CD4-positive, alpha-beta memory T cell (primary cell): Measurements from ENCODE around the gene ULK4. TPM values are rescaled to one million over a fixed set of nuclear protein-coding genes. Genes with fewer than 3 reads are reported as not detected.

Source experiments
- CTCF ChIA-PET: fragments of 350-600 bp; sonication (Branson Sonifier 250); formaldehyde crosslinking; loops from one replicate; lab custom pipeline; 2021; ENCODE audit warnings: inconsistent platforms; ENCODE audit not compliant: partially characterized antibody; lab: Charles Lee
- POLR2A ChIA-PET: fragments of 350-600 bp; sonication (Branson Sonifier 250); formaldehyde crosslinking; loops from one replicate; lab custom pipeline; 2021; ENCODE audit not compliant: partially characterized antibody; lab: Charles Lee
- DNase-seq, 5 donors: peaks; one replicate each; pipeline versions ENCODE4 v3.0.0 to v3.0.0-alpha.2; 2020 to 2022; ENCODE audit warnings: mixed read lengths in 1 of 5
- H3K27ac ChIP-seq: one replicate; pipeline ENCODE4 v1.7.0; 2013; ENCODE audit warnings: low read depth, low read length
- H3K27me3 ChIP-seq: 2 replicates; pipeline ENCODE4 v1.7.0; 2013; ENCODE audit warnings: mild to moderate bottlenecking, low read length, moderate library complexity; ENCODE audit not compliant: insufficient read depth
- H3K36me3 ChIP-seq: 2 replicates; pipeline ENCODE4 v1.7.0; 2013; ENCODE audit warnings: mild to moderate bottlenecking, low read length, moderate library complexity; ENCODE audit not compliant: insufficient read depth
- H3K4me1 ChIP-seq: 2 replicates; pipeline ENCODE4 v1.7.0; 2013; ENCODE audit warnings: mild to moderate bottlenecking, low read length, moderate library complexity; ENCODE audit not compliant: insufficient read depth
- H3K4me3 ChIP-seq, 2 donors: one replicate each; pipeline ENCODE4 v1.7.0; 2013; ENCODE audit warnings: low read length in 2 of 2, mild to moderate bottlenecking in 1 of 2
- H3K9me3 ChIP-seq, 2 donors: one replicate each; pipeline ENCODE4 v1.7.0; 2013; ENCODE audit warnings: low read length in 2 of 2, control low read depth in 1 of 2; ENCODE audit not compliant: control insufficient read depth in 1 of 2
- H3K27ac Mint-ChIP-seq, 7 donors: one replicate each; pipeline ENCODE4 v1.8.0; 2020 to 2021; ENCODE audit warnings: mixed read lengths in 7 of 7, mild to moderate bottlenecking in 6 of 7, inconsistent platforms in 3 of 7, moderate library complexity in 3 of 7
- H3K27me3 Mint-ChIP-seq, 2 donors: one replicate each; pipeline ENCODE4 v1.8.0; 2020 to 2021; ENCODE audit warnings: mixed read lengths in 2 of 2
- H3K36me3 Mint-ChIP-seq, 2 donors: one replicate each; pipeline ENCODE4 v1.8.0; 2020 to 2021; ENCODE audit warnings: mixed read lengths in 2 of 2, inconsistent platforms in 1 of 2, mild to moderate bottlenecking in 1 of 2
- H3K4me1 Mint-ChIP-seq, 4 donors: one replicate each; pipeline ENCODE4 v1.8.0; 2020 to 2021; ENCODE audit warnings: mixed read lengths in 4 of 4, mild to moderate bottlenecking in 1 of 4
- H3K4me3 Mint-ChIP-seq, 8 donors: one replicate each; pipeline ENCODE4 v1.8.0; 2020 to 2021; ENCODE audit warnings: mixed read lengths in 8 of 8, mild to moderate bottlenecking in 7 of 8, moderate library complexity in 6 of 8, inconsistent platforms in 3 of 8
- H3K9me3 Mint-ChIP-seq, 8 donors: one replicate each; pipeline ENCODE4 v1.8.0; 2020 to 2021; ENCODE audit warnings: mixed read lengths in 8 of 8, mild to moderate bottlenecking in 5 of 8, inconsistent platforms in 3 of 8, moderate library complexity in 1 of 8
- intact Hi-C: fragments of 100-400 bp; cut with micrococcal nuclease; formaldehyde crosslinking; loops from one replicate; pipeline ENCODE4 v1.15.1; 2023
- polyA plus RNA-seq, 2 donors: library from polyadenylated mRNA; unstranded; fragments of 300-500 nt; fragmentation: Illumina TruSeq; gene quantifications; one replicate each; pipeline ENCODE4 v1.2.3, GENCODE V29; 2021
- total RNA-seq, 2 experiments: library from RNA; stranded (reverse); gene quantifications; one replicate each; pipeline ENCODE4 v1.2.3, GENCODE V29; 2021

Gene ULK4
- total and polyA plus RNA-seq, 4 experiments from 2014 or later, result 6.3 to 29.1 (median 19.2) TPM

DNA sequence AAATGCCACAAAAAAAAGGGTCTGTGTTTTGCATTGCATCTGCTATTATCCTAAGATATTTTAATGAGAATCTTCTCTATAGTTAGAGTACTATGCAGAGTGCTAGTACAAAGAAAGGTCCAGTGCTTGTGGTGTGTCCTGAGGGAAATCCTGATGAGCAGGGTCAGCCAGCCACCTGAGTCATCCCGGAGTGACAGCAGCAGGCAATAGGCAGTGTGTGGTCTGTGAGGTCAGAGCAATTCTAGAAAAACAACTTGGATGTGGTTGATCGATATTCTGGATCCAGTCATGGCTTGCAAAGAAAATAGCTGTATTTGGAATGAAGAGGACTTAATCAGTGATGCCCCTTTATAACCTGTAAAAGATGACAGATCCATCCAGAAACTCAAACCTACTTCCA, 643.4 kb downstream of the ULK4 start:
- intact Hi-C loops, result no loop called here
- Mint-ChIP-seq H3K27me3 (no peaks in the 10 kb centered on the region), H3K9me3 (no peaks in the 10 kb centered on the region), H3K4me3 (no peak overlapping the region), H3K4me1 (no peaks in the 10 kb centered on the region), H3K27ac (no peak overlapping the region), H3K36me3 (no peaks in the 10 kb centered on the region)
- no peaks in the 10 kb centered on the region for H3K27me3 ChIP-seq
- no peak overlapping the region for H3K4me3 ChIP-seq
- no peaks in the 10 kb centered on the region for H3K9me3 ChIP-seq
- no peaks in the 10 kb centered on the region for H3K36me3 ChIP-seq
- ChIA-PET CTCF (no interaction called here), POLR2A (no interaction called here)
- DNase-seq, result no peak
- H3K4me1 ChIP-seq, result no peaks in the 10 kb centered on the region
- no peak overlapping the region for H3K27ac ChIP-seq

DNA sequence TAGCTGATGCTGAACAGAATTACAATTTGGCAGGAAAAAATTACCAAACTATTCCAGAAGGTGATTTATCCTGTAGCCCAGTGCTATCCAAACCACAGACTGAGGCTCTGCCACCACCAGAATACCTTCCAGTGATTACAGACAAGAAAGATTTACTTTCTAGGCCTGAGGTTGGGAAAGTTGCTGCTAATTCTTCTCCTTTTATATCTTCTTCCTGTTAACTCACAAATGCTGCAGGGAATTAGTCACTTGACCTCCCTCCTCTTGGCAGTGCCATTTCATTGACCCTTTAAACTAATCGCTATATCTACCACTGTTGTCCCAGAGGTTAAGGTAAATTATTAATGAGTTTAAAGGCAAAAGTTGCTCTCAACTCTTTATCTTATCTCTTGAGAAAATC, 644.2 kb downstream of the ULK4 start:
- H3K4me3 ChIP-seq, result no peak overlapping the region
- H3K27me3 Mint-ChIP-seq, result no peaks in the 10 kb centered on the region
- H3K9me3 Mint-ChIP-seq, result no peaks in the 10 kb centered on the region
- CTCF ChIA-PET, result no interaction called here
- H3K36me3 ChIP-seq, result no peaks in the 10 kb centered on the region
- no peaks in the 10 kb centered on the region for H3K9me3 ChIP-seq
- no peak for DNase-seq
- H3K4me1 Mint-ChIP-seq, result no peaks in the 10 kb centered on the region
- H3K4me1 ChIP-seq, result no peaks in the 10 kb centered on the region
- intact Hi-C loops, result no loop called here
- H3K4me3 Mint-ChIP-seq, result no peak overlapping the region
- H3K27ac Mint-ChIP-seq, result peak overlapping the region in 1 of 7 donors; percentile 8
- no peaks in the 10 kb centered on the region for H3K27me3 ChIP-seq
- no peaks in the 10 kb centered on the region for H3K36me3 Mint-ChIP-seq
- H3K27ac ChIP-seq, result no peak overlapping the region
- POLR2A ChIA-PET, result no interaction called here

DNA sequence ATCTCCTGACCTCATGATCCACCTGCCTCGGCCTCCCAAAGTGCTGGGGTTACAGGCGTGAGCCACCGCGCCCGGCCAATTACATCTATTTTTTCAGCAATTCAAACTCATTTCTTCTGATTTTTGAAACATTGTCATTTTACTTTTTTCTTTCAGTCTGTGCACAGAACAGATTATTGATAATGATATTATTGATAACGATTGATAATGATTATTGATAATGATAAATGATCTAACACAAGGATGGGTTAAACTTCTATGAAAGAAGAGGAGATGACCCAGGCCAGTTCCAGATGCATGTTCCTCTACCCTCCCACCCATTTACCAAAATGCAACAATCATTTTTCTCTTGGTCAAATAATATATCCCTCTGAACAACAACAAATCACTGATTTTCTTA, 644.6 kb downstream of the ULK4 start:
- no peaks in the 10 kb centered on the region for H3K4me1 Mint-ChIP-seq
- H3K27ac Mint-ChIP-seq, result no peak overlapping the region
- H3K9me3 ChIP-seq, result no peaks in the 10 kb centered on the region
- ChIA-PET CTCF (no interaction called here), POLR2A (no interaction called here)
- no peaks in the 10 kb centered on the region for H3K27me3 Mint-ChIP-seq
- H3K9me3 Mint-ChIP-seq, result no peaks in the 10 kb centered on the region
- no peaks in the 10 kb centered on the region for H3K27me3 ChIP-seq
- H3K4me1 ChIP-seq, result no peaks in the 10 kb centered on the region
- H3K4me3 ChIP-seq, result no peak overlapping the region
- no peak overlapping the region for H3K4me3 Mint-ChIP-seq
- intact Hi-C loops, result no loop called here
- no peaks in the 10 kb centered on the region for H3K36me3 Mint-ChIP-seq
- H3K27ac ChIP-seq, result no peak overlapping the region
- no peak for DNase-seq
- no peaks in the 10 kb centered on the region for H3K36me3 ChIP-seq

DNA sequence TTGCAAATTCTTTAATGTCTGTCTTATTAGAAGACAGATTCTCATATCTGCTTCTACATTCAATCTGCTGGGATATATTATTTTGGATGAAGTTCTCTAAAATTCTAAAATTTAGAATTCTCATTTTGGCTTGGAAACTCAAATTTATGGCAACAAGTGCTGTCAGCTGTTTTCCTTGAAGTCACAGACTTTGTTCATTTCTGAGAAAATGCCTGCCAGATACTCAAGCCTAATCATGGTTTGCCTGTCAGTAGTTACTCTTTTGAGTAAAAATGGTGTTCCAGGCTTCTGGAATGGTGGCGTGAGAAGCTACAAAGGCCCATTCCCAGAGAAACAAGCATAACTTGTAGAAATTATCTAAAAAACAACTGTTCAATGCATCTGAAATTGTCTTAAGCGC, 646.8 kb downstream of the ULK4 start:
- Mint-ChIP-seq H3K36me3 (no peaks in the 10 kb centered on the region), H3K27ac (no peak overlapping the region), H3K4me3 (no peak overlapping the region), H3K27me3 (no peaks in the 10 kb centered on the region), H3K4me1 (no peaks in the 10 kb centered on the region), H3K9me3 (no peaks in the 10 kb centered on the region)
- Histone ChIP-seq H3K9me3 (no peaks in the 10 kb centered on the region), H3K36me3 (no peaks in the 10 kb centered on the region), H3K27me3 (no peaks in the 10 kb centered on the region), H3K27ac (no peak overlapping the region), H3K4me1 (no peaks in the 10 kb centered on the region), H3K4me3 (no peak overlapping the region)
- intact Hi-C loops, result no loop called here
- CTCF ChIA-PET, result no interaction called here
- POLR2A ChIA-PET, result no interaction called here
- DNase-seq, result no peak

DNA sequence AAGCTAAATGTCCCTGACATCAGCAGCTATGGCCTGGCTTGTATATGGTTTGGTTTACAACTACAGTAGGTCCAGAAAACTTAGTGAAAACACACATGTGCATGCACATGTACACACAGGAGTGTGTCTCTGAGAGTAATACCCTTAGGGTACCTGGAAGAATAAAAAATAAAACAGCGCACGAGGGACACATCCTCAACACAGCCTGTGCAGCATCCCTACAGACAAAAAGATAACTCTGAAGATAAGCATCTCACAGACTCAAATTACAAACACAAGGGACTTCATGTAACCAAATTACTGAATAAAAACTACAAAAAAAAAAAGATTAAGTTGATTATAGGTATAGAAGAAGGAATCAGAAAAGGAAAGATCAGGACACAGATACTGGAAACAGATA, 653.8 kb downstream of the ULK4 start:
- CTCF ChIA-PET, result no interaction called here

DNA sequence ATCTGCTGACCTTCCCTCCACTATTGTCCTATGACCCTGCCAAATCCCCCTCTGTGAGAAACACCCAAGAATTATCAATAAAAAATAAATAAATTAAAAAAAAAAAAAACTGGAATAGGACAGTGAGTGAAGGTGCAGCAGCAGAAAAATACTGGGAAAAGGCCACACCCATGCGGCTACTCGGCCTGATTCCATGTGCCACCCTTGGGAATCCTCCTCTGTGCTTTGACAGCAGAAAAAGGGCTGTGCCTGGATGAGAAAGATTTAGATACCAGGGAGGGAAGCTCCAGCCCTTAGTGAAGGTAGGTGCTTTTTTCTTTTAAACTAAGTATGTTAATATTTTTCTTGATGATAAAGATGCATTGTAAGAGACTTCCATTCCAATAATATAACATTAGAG, 654.8 kb downstream of the ULK4 start:
- no peaks in the 10 kb centered on the region for H3K9me3 Mint-ChIP-seq
- intact Hi-C loops, result no loop called here
- H3K36me3 ChIP-seq, result no peaks in the 10 kb centered on the region
- H3K4me3 Mint-ChIP-seq, result no peak overlapping the region
- H3K27me3 ChIP-seq, result no peaks in the 10 kb centered on the region
- CTCF ChIA-PET, result no interaction called here
- no peaks in the 10 kb centered on the region for H3K4me1 ChIP-seq
- H3K4me3 ChIP-seq, result no peak overlapping the region
- DNase-seq, result no peak
- no peak overlapping the region for H3K27ac Mint-ChIP-seq
- POLR2A ChIA-PET, result no interaction called here
- H3K36me3 Mint-ChIP-seq, result no peaks in the 10 kb centered on the region
- no peaks in the 10 kb centered on the region for H3K27me3 Mint-ChIP-seq
- peaks cover 0 to 1% (median 0%) of the 10 kb centered on the region in 4 donors for H3K4me1 Mint-ChIP-seq
- H3K27ac ChIP-seq, result no peak overlapping the region
- H3K9me3 ChIP-seq, result no peaks in the 10 kb centered on the region

More for the DNA sequence above, 653.8 kb downstream of the ULK4 start:
- Mint-ChIP-seq H3K27ac (no peak overlapping the region), H3K4me1 (peaks cover 0 to 1% (median 0%) of the 10 kb centered on the region in 4 donors), H3K27me3 (no peaks in the 10 kb centered on the region), H3K36me3 (no peaks in the 10 kb centered on the region), H3K4me3 (no peak overlapping the region), H3K9me3 (no peaks in the 10 kb centered on the region)
- H3K9me3 ChIP-seq, result no peaks in the 10 kb centered on the region
- H3K27ac ChIP-seq, result no peak overlapping the region
- intact Hi-C loops, result no loop called here
- H3K4me1 ChIP-seq, result no peaks in the 10 kb centered on the region
- H3K27me3 ChIP-seq, result no peaks in the 10 kb centered on the region
- no peak for DNase-seq
- no peaks in the 10 kb centered on the region for H3K36me3 ChIP-seq
- no peak overlapping the region for H3K4me3 ChIP-seq
- POLR2A ChIA-PET, result no interaction called here

DNA sequence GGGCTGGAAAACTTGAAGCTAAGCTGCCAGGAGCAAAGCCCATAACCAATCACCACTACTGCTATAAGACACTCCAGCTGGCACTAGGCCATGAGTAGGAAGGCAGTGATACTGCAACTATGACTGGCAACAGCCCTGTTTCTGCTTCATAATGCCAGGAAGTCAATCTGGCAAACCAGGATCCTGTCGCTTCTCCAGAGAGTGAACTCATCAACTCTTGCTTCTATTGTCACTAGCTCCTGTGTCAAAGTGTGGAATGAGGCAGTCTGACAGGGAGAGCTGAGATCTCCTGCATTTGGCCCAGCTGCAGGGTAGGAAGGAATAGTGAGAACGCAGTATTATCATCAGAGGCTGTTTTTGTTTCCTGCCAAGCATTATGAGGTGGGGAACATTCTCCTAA, 657.3 kb downstream of the ULK4 start:
- H3K4me3 ChIP-seq, result no peak overlapping the region
- H3K27me3 ChIP-seq, result no peaks in the 10 kb centered on the region
- no peaks in the 10 kb centered on the region for H3K27me3 Mint-ChIP-seq
- no peaks in the 10 kb centered on the region for H3K36me3 Mint-ChIP-seq
- peaks cover 0 to 3% (median 0%) of the 10 kb centered on the region in 4 donors for H3K4me1 Mint-ChIP-seq
- H3K36me3 ChIP-seq, result no peaks in the 10 kb centered on the region
- no peaks in the 10 kb centered on the region for H3K9me3 Mint-ChIP-seq
- CTCF ChIA-PET, result no interaction called here
- H3K4me3 Mint-ChIP-seq, result no peak overlapping the region
- DNase-seq, result no peak
- no peak overlapping the region for H3K27ac Mint-ChIP-seq
- H3K27ac ChIP-seq, result no peak overlapping the region
- H3K9me3 ChIP-seq, result no peaks in the 10 kb centered on the region
- H3K4me1 ChIP-seq, result no peaks in the 10 kb centered on the region
- intact Hi-C loops, result no loop called here
- POLR2A ChIA-PET, result no interaction called here

DNA sequence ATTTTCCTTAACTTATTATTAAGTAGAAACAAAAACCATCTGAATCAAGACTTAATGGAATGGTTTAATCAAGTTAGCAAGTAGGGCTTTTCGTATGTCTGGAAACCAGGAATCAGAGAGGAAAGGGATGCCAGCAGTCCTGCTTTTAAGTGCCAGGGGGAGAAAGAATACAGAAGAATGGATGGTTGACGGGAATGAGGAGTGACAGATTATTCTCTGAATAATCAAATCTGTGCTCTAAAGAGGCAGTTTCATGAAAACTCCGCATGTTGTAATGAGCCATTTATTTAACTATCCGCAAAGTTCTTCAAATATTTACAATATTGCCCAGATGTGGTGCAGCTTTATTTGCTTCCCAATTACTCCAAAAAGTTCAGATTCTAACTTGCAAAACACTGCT, 659.6 kb downstream of the ULK4 start:
- Mint-ChIP-seq H3K36me3 (no peaks in the 10 kb centered on the region), H3K9me3 (no peaks in the 10 kb centered on the region), H3K27me3 (no peaks in the 10 kb centered on the region), H3K4me3 (no peak overlapping the region), H3K4me1 (peaks cover 0 to 3% (median 0%) of the 10 kb centered on the region in 4 donors), H3K27ac (no peak overlapping the region)
- intact Hi-C loops, result no loop called here
- POLR2A ChIA-PET, result no interaction called here
- no peaks in the 10 kb centered on the region for H3K9me3 ChIP-seq
- no peaks in the 10 kb centered on the region for H3K4me1 ChIP-seq
- CTCF ChIA-PET, result no interaction called here
- no peak overlapping the region for H3K4me3 ChIP-seq
- H3K36me3 ChIP-seq, result no peaks in the 10 kb centered on the region
- DNase-seq, result no peak
- H3K27me3 ChIP-seq, result no peaks in the 10 kb centered on the region
- no peak overlapping the region for H3K27ac ChIP-seq
